Activated CD8-positive, alpha-beta T cell treated with anti-CD3 and anti-CD28 coated beads, Interleukin-2, amount 10 ng/mL, durations not matched to agents 7 days and 5 days (primary cell): ENCODE results near the gene ZNF185. TPM values are rescaled to one million over a fixed set of nuclear protein-coding genes. Genes with fewer than 3 reads are reported as not detected.
"Not testable (repeated sequence)": the region's sequence is repeated elsewhere in the genome, so short reads cannot be mapped to it uniquely, and the experiment has no call there.

Source experiments
- ATAC-seq: fragments of 150-1000 bp; cut with Tn5 transposase; one replicate; pipeline ENCODE4 v1.10.0; 2021; ENCODE audit warnings: moderate library complexity
- CTCF ChIA-PET: fragments of 350-600 bp; sonication (Branson Sonifier 250); formaldehyde crosslinking; loops from one replicate; lab custom pipeline; 2021; ENCODE audit warnings: antibody characterized with exemption; lab: Charles Lee
- POLR2A ChIA-PET: fragments of 350-600 bp; sonication (Branson Sonifier 250); formaldehyde crosslinking; loops from one replicate; lab custom pipeline; 2021; ENCODE audit warnings: antibody characterized with exemption; lab: Charles Lee
- DNase-seq: peaks from one replicate; pipeline ENCODE4 v3.0.0-alpha.2; 2020
- H3K27ac Mint-ChIP-seq: one replicate; pipeline ENCODE4 v1.8.0; 2021; ENCODE audit warnings: mild to moderate bottlenecking, mixed read lengths
- H3K27me3 Mint-ChIP-seq: one replicate; pipeline ENCODE4 v1.8.0; 2021; ENCODE audit warnings: low read depth, mixed read lengths
- H3K36me3 Mint-ChIP-seq: one replicate; pipeline ENCODE4 v1.8.0; 2021; ENCODE audit warnings: low read depth, mixed read lengths
- H3K4me1 Mint-ChIP-seq: one replicate; pipeline ENCODE4 v1.8.0; 2021; ENCODE audit warnings: low read depth, mixed read lengths
- H3K4me3 Mint-ChIP-seq: one replicate; pipeline ENCODE4 v1.8.0; 2021; ENCODE audit warnings: mild to moderate bottlenecking, mixed read lengths
- H3K9me3 Mint-ChIP-seq: one replicate; pipeline ENCODE4 v1.8.0; 2022; ENCODE audit warnings: mixed read lengths; ENCODE audit not compliant: insufficient read depth
- total RNA-seq, 2 experiments: library from RNA; stranded (reverse); gene quantifications; one replicate each; pipeline ENCODE4 v1.2.3, GENCODE V29; 2021

The ZNF185 gene
- total RNA-seq, 2 experiments from 2014 or later = 0.84 to 0.97 TPM

- H3K36me3 Mint-ChIP-seq, DNase-seq, H3K27me3 Mint-ChIP-seq, CTCF ChIA-PET, ATAC-seq, H3K9me3 Mint-ChIP-seq, H3K4me1 Mint-ChIP-seq, H3K27ac Mint-ChIP-seq, POLR2A ChIA-PET, H3K4me3 Mint-ChIP-seq: not testable (repeated sequence)
These were observed 12.2 kb downstream of the ZNF185 start for GRCh38 chrX:152910018-152910417.

GRCh38 chrX:152912106-152912505 is 14.2 kb downstream of the ZNF185 start:
- POLR2A ChIA-PET = no interaction called here
- CTCF ChIA-PET = interaction anchor here (2.0 kb wide), 1 partner anchor 14 kb away, joined by 7 read pairs; no protein-coding TSS in a partner anchor

GRCh38 chrX:152912641-152913040 is 14.8 kb downstream of the ZNF185 start:
- H3K9me3 Mint-ChIP-seq = no peaks in the 10 kb centered on the region
- POLR2A ChIA-PET = no interaction called here

More at GRCh38 chrX:152912106-152912505, 14.2 kb downstream of the ZNF185 start:
- H3K27me3 Mint-ChIP-seq = no peaks in the 10 kb centered on the region
- no peak for DNase-seq
- ATAC-seq = no peak
- no peaks in the 10 kb centered on the region for H3K4me1 Mint-ChIP-seq
- no peak overlapping the region for H3K27ac Mint-ChIP-seq
- H3K9me3 Mint-ChIP-seq = no peaks in the 10 kb centered on the region
- H3K4me3 Mint-ChIP-seq = no peak overlapping the region
- no peaks in the 10 kb centered on the region for H3K36me3 Mint-ChIP-seq

GRCh38 chrX:152913346-152913745 is 15.5 kb downstream of the ZNF185 start:
- ChIA-PET CTCF (interaction anchor here (2.0 kb wide), 1 partner anchor 13 kb away, joined by 7 read pairs; no protein-coding TSS in a partner anchor), POLR2A (no interaction called here)
- ATAC-seq = no peak
- Mint-ChIP-seq H3K9me3 (no peaks in the 10 kb centered on the region), H3K36me3 (no peaks in the 10 kb centered on the region), H3K4me3 (no peak overlapping the region), H3K4me1 (no peaks in the 10 kb centered on the region), H3K27ac (no peak overlapping the region), H3K27me3 (no peaks in the 10 kb centered on the region)
- no peak for DNase-seq

More at GRCh38 chrX:152912641-152913040, 14.8 kb downstream of the ZNF185 start:
- DNase-seq (no peak), ATAC-seq (no peak)
- Mint-ChIP-seq H3K27me3 (no peaks in the 10 kb centered on the region), H3K4me3 (no peak overlapping the region), H3K36me3 (no peaks in the 10 kb centered on the region), H3K27ac (no peak overlapping the region), H3K4me1 (no peaks in the 10 kb centered on the region)
- CTCF ChIA-PET = interaction anchor here (2.0 kb wide), 1 partner anchor 13 kb away, joined by 7 read pairs; no protein-coding TSS in a partner anchor

GRCh38 chrX:152913910-152914309 is 16.0 kb downstream of the ZNF185 start:
- POLR2A ChIA-PET = no interaction called here
- Mint-ChIP-seq H3K4me3 (no peak overlapping the region), H3K9me3 (no peaks in the 10 kb centered on the region), H3K27ac (no peak overlapping the region), H3K4me1 (no peaks in the 10 kb centered on the region), H3K27me3 (no peaks in the 10 kb centered on the region), H3K36me3 (no peaks in the 10 kb centered on the region)
- ATAC-seq = no peak
- no peak for DNase-seq
- CTCF ChIA-PET = interaction anchor here (1.4 to 2.0 kb wide), 2 partner anchors 9 to 12 kb away, joined by 3 to 7 read pairs; no protein-coding TSS in a partner anchor

- Mint-ChIP-seq H3K9me3 (no peaks in the 10 kb centered on the region), H3K4me3 (no peak overlapping the region), H3K27me3 (no peaks in the 10 kb centered on the region), H3K36me3 (no peaks in the 10 kb centered on the region), H3K27ac (no peak overlapping the region), H3K4me1 (no peaks in the 10 kb centered on the region)
- DNase-seq = peak; percentile 31
- POLR2A ChIA-PET = no interaction called here
- CTCF ChIA-PET = interaction anchor here (0.9 to 1.6 kb wide), 2 partner anchors 9 to 26 kb away, joined by 3 to 4 read pairs; no protein-coding TSS in a partner anchor
- peak; percentile 72 for ATAC-seq
These were observed 17.8 kb downstream of the ZNF185 start for GRCh38 chrX:152915541-152916241.

- DNase-seq (no peak), ATAC-seq (no peak)
- Mint-ChIP-seq H3K9me3 (no peaks in the 10 kb centered on the region), H3K4me1 (peaks cover 8% of the 10 kb centered on the region), H3K36me3 (no peaks in the 10 kb centered on the region), H3K27ac (no peak overlapping the region), H3K4me3 (no peak overlapping the region), H3K27me3 (no peaks in the 10 kb centered on the region)
- POLR2A ChIA-PET = no interaction called here
- CTCF ChIA-PET = interaction anchor here (1.1 to 1.6 kb wide), 2 partner anchors 14 to 24 kb away, joined by 3 to 4 read pairs; no protein-coding TSS in a partner anchor
These were observed 20.1 kb downstream of the ZNF185 start for GRCh38 chrX:152917656-152918579.

- POLR2A ChIA-PET = no interaction called here
- Mint-ChIP-seq H3K4me3 (no peak overlapping the region), H3K27ac (no peak overlapping the region), H3K9me3 (no peaks in the 10 kb centered on the region), H3K27me3 (no peaks in the 10 kb centered on the region), H3K4me1 (peaks cover 12% of the 10 kb centered on the region), H3K36me3 (no peaks in the 10 kb centered on the region)
- CTCF ChIA-PET = no interaction called here
- no peak for DNase-seq
- no peak for ATAC-seq
These were observed 20.8 kb downstream of the ZNF185 start for GRCh38 chrX:152918707-152919106.

GRCh38 chrX:152923599-152923998 is 25.7 kb downstream of the ZNF185 start:
- H3K27me3 Mint-ChIP-seq = no peaks in the 10 kb centered on the region
- no peaks in the 10 kb centered on the region for H3K9me3 Mint-ChIP-seq
- POLR2A ChIA-PET = no interaction called here
- peaks cover 21% of the 10 kb centered on the region for H3K4me1 Mint-ChIP-seq
- H3K27ac Mint-ChIP-seq = no peak overlapping the region
- DNase-seq (no peak), ATAC-seq (no peak)
- CTCF ChIA-PET = no interaction called here
- H3K36me3 Mint-ChIP-seq = no peaks in the 10 kb centered on the region
- no peak overlapping the region for H3K4me3 Mint-ChIP-seq

- DNase-seq = no peak
- ATAC-seq = no peak
- Mint-ChIP-seq H3K4me1 (peaks cover 21% of the 10 kb centered on the region), H3K36me3 (no peaks in the 10 kb centered on the region), H3K9me3 (no peaks in the 10 kb centered on the region), H3K4me3 (no peak overlapping the region), H3K27ac (no peak overlapping the region), H3K27me3 (no peaks in the 10 kb centered on the region)
- ChIA-PET CTCF (interaction anchor here (0.8 to 2.5 kb wide), 3 partner anchors 13 to 22 kb away, joined by 3 to 10 read pairs (median 7); no protein-coding TSS in a partner anchor), POLR2A (no interaction called here)
These were observed 28.0 kb downstream of the ZNF185 start for GRCh38 chrX:152925835-152926234.

GRCh38 chrX:152926279-152926678 is 28.4 kb downstream of the ZNF185 start:
- peaks cover 18% of the 10 kb centered on the region for H3K4me1 Mint-ChIP-seq
- H3K36me3 Mint-ChIP-seq = no peaks in the 10 kb centered on the region
- no peak overlapping the region for H3K4me3 Mint-ChIP-seq
- CTCF ChIA-PET = interaction anchor here (0.8 to 2.5 kb wide), 3 partner anchors 13 to 22 kb away, joined by 3 to 10 read pairs (median 7); no protein-coding TSS in a partner anchor
- no peaks in the 10 kb centered on the region for H3K9me3 Mint-ChIP-seq
- POLR2A ChIA-PET = no interaction called here
- no peaks in the 10 kb centered on the region for H3K27me3 Mint-ChIP-seq
- ATAC-seq = peak; percentile 87
- no peak overlapping the region for H3K27ac Mint-ChIP-seq
- DNase-seq = peak; percentile 68
